DMS79 (cell line): ENCODE data around the gene SRPK3.

ENCODE experiments used
- DNase-seq: peaks from one replicate; lab custom pipeline; 2025; lab: John Stamatoyannopoulos, UW

The SRPK3 gene

DNA sequence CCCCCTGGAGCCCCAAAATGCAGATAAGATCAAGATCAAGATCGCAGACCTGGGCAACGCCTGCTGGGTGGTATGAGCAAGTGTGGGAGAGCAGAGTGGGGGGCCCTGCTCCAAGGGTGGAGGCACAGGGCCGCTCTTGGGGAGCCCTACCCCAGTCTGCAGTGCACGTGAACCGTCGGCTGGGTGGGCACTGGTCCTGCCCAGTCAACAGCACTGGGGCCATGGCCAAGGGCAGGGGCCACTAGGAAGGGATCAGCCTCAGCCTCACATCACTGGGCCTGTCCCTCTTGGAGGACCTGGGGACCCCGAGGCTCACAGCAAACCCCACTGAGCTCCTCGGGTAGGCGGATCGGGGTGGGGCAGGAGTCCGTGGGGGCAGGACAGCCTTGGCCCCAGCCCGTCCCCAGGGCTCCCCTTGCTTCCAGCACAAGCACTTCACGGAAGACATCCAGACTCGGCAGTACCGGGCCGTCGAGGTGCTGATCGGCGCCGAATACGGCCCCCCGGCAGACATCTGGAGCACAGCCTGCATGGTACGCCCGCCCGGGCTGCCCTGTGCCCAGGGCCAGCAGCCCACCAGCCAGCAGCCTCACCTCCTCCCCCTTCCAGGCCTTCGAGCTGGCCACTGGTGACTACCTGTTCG, 3.6 kb downstream of the SRPK3 start:
- DNase-seq: no peak

DNA sequence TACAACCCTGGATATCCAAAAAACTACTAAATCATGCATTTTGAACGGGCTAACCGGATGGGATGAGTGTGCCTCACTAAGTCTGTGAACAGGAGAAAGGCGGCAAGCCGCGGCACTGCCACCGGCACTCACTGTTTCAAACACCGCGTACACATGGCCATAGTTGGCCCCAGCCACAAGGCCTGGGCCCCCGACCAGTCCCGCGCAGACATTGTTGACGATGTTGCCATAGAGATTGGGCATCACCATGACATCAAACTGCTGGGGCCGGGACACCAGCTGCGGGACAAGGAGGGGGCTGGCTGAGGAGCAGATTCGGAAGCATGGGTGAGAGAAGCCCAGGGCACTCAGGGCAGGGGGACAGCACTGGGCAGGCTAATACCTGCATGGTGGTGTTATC, 5.8 kb downstream of the SRPK3 start:
- no peak for DNase-seq

DNA sequence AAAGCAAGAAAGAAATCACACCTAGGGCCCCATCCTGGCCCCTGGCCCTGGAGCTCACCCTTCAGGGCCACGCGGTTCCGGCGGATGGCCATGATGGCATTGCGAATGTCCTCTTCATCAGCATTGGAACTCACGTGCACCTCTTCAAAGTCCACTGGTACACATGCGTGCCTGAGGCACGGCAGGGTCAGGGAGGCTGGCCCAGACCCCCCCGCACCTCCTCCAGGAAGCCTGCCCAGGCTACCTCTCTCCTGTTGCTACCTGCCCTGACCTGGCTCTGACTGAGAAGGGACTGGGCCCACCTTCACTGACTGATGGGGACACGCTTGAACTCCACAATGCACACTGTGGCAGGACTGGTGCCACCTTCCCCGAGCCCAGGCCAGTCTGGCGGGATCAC, 8.8 kb downstream of the SRPK3 start:
- no peak for DNase-seq

DNA sequence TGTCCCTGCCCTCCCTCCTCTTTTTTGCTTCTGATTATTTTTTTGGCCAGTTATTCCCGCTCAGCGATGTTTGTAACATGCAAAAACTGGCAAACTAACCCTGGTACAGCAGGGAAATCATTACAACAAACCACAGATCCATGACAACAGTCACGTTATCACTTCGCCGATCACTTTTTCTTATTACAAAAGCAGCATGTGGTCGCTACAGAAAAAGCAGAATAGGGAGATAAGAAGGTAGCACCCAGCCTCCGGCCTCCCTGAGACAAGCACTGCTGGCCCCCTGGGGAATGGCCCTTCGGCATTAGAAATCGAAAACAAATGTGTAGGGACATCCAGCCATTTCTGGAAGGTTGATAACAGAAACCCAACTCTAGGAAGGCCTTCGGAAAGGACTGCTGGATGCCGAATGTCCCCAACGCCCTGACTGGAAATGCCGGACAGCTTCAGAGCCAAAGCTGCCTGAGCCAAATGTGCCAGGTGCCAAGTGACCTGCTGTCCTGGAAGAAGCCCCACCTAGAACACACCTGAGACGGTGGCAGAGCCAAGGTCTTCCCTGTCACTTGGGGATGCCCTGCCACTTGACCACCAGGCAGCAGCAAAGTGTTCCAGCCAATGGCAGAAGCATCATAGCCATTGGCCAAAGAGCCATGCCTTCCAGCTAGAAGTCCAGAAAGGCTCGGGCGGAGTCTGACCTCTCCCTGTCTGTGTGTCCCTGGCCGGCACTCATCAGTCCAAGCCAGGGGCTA, 10.4 kb downstream of the SRPK3 start:
- no peak for DNase-seq

DNA sequence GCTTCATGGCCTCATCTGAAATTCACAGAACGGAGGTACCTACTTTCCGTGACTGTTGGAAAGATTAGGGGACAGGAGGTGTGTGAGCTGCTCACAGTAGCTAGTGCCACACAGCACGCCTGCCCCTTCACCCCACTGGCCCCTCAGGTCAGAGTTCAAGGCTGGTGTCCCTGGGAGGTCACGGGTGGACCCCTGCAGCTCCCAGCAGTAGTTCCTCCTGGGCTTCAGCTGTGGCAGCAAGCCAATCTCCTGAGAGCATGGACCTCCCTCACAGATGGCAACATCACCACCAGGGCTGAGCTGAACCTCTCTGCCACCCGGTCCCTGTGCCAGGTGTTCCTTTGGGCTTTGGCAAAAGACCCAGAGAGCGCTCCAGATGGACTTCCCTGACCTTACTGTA, 11.5 kb downstream of the SRPK3 start:
- DNase-seq: no peak

DNA sequence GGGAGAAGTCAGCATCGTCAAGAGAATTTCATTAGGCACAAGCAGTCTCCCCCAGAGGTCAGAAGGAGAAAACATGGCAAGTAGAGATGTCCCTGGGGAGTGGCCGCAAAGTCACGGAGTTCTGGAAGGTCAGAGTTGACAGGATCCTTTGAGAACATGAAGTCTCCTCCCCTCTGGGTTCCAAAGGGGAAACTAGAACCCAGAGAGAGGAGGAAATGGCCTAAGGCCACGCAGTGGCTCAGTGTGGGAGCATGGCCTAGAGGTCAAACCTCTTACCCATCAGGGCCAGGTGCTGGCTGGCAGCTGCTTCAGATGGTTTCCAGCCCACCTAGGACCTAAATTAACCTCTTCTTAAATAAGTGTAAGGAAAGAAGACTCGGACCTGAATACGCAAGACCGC, 12.4 kb downstream of the SRPK3 start:
- no peak for DNase-seq

DNA sequence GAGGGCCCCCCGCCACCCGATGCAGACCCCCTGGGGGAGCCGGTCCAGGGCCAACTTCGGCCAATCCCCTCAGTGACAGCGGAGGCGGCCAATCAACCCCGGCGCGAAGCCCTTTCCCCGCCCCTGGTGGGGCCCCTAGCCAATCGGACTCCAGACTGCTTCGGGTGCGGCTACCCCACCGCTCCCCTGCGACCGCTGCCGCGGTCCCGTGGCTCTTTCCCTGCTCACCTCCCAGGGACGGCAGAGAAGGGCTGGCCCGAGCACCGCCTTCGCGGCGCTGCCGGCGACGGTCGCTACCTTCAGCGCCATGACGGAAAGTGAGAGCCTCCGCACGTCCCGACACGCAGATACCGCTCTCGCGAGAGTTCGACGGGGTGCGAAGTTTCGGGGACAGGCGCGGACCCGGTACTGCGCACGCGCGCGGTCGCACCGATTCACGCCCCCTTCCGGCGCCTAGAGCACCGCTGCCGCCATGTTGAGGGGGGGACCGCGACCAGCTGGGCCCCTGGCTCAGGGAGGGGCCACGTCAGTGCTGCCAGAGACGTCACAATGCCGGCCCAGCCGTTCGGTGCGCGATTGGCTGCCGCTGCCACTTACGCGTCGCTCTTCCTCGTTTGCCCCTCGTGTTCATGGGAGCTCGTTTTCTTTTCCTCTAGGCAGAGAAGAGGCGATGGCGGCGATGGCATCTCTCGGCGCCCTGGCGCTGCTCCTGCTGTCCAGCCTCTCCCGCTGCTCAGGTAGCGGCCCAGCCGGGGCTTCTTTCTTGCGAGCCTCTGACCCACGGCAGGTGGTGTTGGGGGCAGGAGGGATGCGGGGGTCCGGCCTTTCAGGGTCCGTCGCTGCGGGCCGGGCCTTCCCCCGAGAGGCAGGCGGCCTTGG, 13.4 kb downstream of the SRPK3 start, which contains the start of the genes IDH3G and SSR4:
Gene IDH3G (minus strand): TSS at position 358 of the 879 bp plus-strand sequence. CDS start 49 bp downstream, at position 309.
Gene SSR4 (plus strand): TSS at position 651 of the 879 bp plus-strand sequence. CDS start 20 bp downstream, at position 671.
- DNase-seq: peak; percentile 84

DNA sequence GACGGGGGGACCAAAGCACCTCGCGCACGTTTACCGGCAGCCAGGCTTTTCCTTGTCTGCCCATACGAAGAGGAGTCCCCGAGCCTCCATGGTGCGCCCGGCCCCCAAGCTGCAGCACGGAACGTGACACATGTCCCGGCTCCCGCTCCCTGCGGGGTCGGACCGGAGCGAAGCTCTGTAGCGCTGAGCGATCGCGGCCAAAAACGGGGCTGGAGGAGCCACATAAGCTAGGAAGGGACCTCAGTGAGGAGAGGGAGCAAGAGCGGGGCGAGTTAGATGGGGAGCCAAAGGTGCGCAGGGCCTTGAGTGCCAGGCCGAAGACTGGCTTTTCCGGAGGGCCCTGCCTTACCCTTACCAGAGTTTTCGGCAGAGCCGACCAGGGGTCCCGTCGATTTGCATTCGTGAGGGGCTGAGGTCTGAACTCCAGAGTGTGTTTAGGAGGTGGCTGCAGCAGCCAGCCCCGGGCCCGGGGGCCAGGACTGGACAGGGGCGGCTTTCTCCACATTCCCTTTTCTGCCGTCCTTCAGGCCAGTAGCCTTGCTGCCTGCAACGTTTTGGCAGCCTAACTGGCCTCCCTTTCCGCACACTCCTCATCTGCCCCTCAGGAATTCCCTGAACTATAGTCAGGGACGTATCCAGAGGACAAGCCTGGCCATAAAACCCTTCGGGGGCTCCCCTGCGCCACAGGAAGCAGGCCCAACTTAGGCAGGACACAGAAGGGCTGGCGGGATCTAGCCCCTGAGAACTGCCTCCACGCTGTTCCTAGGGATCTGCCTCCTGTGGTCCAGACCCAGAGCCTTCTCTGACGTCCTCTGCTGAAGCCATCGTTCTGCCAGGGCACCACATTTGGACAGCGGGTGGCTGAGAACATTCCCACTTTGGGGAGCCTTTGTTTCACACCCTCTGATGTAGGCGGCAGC, 14.3 kb downstream of the SRPK3 start:
- no peak for DNase-seq

DNA sequence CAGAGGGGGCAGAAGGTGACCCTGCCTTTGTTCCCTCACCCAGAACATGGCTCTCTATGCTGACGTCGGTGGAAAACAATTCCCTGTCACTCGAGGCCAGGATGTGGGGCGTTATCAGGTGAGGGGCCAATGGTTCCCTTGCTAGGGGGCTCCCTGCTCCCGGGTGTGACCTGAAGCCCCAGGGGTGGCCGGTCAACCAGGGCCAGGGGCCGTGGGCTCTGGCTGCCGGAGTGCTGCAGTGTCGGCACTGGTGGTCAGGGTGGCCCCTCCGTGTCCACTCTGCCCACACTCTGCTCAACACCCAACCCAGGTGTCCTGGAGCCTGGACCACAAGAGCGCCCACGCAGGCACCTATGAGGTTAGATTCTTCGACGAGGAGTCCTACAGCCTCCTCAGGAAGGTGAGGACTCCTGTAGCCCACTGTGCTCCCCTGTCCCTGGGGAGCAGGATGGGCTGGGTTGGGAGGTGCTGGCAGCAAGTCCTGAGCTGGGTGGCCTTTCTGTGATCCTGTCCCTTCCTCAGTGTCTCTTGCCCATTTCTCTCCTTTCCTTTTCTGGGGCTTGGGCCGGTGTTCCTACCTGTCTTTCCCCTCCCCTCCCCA, 16.7 kb downstream of the SRPK3 start:
- no peak for DNase-seq

DNA sequence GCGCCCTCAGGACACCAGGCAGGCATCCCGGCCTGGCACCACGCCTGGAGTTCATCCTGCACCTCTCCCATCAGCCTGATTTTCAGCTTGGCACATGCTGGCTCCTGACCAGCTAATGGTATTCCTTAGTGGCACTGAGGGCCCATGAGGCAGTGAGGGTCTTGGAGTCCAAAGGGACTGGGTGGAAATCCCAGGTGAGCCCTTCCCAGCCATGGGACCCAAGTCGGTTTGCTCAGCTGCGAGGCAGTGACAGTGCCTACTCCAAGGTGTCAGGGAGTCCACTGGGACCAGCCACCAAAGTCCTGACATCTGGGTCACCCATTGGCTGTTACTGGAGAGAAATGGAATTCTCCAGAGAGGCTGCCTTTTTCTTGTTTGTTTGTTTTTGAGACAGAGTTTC, 18.5 kb downstream of the SRPK3 start:
- no peak for DNase-seq

DNA sequence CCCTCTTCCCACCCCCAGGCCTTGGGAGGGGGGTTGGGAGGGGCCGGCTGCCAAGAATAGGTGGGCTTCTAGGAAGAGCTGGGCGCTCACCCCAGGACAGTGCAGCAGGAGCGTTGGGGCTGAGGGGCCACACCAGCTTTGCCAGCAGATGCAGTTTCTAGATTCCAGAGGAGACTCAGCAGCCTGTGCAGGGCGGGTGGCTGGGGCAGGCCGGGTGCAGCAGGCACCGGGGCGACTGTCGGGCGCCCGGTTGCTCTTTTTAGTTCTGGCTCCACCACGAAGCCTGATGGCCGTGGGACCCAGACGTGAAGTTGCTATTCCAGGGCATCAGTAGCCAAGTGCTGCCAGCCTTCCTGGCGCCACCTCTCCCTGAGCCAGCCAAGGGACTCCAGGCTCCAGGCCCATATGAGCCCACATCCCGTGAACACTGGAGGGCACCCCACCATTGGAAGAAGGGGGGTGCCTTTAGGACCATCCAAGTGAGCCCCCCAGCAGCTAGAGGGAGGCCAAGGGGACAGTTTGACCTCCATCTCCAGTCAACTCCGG, 19.4 kb downstream of the SRPK3 start:
- no peak for DNase-seq

DNA sequence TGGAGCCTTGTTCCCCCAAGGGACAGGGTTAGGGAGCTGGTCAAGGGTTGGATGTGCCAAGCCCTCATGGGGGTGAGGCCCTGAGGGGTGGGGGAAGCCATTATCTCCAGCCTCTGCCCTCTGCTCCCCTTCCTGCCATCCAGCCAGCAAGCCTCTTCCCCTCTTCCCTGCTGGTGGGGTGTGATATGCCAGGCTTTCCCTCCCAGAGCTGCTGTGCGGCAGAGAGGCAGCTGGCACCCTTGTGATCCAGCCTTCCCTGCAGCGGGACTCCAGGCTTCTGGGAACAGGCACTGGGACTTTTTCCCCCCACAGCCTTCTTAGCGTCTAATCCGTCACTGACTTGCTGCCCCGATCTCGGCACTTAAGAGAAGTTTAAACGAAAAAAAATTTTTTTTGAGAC, 19.9 kb downstream of the SRPK3 start:
- DNase-seq: no peak

DNA sequence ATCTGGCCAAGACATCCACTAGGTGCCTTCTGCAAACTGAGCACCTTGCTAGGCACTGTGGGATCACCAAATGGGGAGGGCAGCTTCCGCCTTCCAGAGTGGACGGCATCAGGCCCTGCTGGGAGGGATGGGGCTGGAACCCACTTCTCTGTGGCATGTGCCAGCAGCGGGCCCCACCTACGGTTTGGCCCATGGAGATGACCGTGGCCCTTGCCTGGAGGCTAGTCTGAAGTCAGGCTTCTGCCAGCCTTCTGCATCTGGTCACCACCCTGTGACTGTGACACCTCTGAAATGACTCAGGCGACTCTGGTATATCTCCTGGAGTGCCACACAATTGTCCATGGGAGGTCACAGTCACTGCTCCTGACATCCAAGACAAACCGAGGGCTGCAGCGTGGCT, 20.8 kb downstream of the SRPK3 start:
- DNase-seq: no peak

DNA sequence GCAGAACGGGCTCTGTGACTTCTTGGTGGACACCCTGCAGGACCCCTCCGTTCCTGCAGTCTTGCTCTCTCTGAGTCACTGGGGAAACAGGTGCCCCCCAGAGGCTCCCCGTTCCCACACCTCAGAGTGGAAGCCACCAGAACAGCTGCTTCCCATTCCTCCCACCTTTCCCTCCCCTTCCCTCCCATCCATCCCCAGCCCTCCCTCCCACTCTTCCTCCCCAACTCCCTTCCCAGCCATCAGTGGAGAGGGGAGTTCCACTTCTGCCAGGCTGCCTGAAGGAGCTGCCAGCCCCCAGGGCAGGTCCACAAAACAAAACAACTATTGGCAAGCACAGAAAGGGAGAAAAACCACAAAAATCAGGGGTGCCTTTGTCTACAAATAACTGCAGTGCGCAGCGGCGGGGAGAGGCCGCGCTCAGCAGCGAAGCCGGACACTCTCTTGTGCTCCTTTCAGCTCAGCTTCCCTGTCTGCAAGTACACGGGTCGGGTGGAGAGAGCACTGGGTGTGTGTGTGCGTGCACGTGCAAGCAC, 21.7 kb downstream of the SRPK3 start:
- no peak for DNase-seq

DNA sequence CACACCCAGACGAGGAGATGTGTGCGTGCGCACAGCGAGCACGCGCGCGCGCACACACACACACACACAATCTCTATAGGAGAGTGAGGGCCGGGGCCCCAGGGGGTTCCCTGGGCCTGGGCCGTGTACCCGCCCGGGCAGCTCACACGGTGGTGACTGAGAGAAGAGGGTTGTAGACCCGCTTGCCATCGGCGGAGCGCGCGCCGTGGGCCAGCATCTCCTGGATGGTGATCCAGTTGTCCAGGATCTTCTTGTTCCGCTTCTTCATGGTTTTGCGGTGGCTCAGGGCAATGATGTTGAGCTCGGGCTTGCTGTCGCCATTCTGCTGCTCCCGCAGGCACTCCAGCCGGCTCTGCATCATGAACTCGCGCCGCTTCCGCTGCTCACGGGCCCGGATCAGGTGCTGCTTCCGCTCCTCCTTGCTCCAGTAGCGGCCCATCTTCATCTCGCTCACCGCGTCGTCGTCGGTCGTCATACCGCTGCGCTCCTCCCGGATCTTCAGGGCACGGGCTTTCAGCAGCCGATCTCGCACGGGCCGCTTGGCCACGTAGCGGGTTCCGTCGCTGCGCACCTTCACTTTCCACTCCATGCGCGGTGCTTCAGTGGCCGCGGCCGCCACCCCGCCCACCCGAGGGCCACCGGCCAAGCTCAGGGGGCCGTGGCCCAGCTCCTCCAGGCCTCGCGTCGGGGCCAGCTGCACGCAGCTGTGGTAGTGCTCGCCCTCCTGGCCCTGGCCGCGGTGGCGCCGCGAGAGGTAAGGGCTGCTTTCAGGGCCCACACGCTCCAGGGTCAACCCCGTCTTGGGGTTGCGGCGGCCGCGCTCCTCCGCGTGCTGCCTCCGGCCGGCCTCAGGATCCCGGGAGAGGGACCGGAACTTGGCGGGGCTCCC, 22.6 kb downstream of the SRPK3 start:
- DNase-seq: no peak

DNA sequence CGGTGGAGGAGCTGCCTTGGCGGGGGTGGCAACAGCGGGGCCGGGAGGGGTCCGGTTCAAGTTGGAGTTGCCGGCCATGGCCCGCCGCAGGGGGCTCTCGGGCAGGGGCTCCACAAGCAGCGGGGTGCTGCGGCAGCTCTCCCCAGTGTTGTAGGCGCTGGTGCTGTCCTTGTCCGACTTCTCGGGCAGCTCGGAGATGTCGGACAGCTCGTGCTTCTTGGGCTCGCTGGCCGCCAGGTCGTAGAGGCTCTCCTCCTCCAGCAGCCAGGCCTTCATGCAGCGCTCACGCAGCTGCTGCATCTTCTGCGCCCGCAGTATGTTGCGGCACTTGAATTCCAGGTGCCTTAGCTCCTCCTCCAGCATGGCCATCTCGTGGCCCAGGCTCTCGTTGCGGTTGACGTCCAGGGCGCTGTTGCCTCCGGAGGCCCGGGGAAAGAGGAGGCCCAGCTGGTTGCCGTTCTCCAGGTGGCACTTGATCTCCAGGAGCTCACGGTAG, 23.3 kb downstream of the SRPK3 start:
- DNase-seq: no peak

DNA sequence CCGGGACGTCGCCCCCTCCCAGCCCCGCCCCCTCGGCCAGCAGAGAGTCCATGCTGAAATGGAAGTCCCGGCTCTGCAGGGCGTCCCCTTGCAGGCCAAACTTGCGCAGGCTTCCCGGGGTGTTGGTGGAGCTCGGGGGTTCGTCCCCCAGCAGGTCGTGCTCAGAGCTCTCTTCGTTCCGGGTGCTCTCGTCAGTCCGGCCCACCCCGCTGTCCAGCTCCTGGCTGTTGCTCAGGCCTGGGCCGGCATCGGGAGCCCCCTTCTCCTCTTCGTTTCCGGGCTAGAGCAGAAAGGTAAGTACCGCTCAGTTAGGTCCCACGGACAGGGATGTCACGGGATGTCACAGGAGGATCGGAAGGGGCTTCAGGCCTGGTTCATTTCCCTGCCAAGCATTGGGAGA, 23.8 kb downstream of the SRPK3 start:
- DNase-seq: no peak

DNA sequence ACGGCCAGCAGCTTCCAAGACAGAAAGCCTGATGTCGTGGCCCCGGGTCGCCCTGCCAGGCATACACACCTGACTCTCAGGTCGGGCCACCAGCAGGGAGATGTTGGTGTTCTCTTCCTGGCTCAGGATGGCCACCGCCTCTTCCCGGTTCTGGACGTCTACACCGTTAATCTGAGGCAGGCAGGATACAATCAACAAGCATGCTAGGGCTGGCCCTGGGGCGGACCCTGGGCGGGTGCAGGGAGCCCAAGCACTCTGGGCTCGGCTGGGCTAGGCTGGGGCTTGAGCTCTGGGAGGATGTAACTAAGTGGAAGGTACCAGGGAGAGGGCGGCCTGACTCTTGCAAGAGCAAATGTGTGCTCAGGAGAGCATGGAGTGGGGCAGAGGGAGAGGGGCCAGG, 24.6 kb downstream of the SRPK3 start:
- DNase-seq: no peak

DNA sequence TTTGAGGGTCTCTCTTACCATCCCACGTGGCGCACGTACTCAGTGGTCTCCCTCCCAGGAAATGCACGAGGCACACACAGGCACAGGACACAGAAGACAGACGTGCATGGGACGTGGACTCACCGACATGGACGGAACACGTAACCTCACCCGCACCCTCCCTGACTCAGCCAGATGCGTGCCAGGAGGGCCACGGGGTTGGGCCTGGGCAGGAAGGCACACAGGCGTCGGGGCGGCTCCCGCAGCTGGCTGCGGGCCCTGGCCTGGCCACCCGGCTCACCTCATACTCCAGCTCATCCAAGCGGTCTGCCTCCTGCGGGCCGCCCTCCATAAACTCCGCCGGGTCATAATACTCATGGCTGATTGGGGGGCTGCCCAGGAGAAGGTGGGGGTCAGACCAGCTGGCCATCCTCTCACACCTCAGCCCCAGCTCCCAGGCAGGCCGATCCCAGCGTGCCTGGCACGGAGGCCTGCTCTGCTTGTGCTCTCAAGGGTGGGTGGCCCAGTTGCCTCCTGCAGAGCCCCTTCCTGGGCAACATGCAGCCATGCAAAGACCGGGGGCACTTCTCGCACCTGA, 26.2 kb downstream of the SRPK3 start:
- no peak for DNase-seq
